Measurements from ENCODE around the gene DGAT2. TPM values are rescaled to one million over a fixed set of nuclear protein-coding genes. Genes with fewer than 3 reads are reported as not detected.

Gene DGAT2
- total RNA-seq, 1 experiment from 2014 or later: 6.5 TPM

DNA sequence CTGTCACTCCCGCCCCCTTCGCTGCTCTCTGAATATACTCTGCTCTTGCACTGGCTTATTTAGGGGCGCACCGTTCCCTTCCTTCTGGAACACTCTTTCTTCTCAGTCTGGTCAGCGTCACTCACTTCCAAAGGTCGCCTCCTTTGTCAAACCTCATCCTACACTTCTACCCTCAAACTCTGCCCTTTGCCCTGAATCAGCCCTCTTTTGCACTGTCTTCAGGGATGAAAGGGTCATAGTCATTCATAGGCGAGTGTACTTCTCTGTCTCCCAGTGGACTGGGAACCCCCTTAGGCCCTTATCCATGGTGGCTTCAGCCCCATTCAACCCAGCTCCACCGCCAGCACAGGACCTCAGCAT lies 35.5 kb upstream of the DGAT2 start:
- ChIA-PET POLR2A (ENCODE audit: unreplicated experiment) (no interaction called here), CTCF (no interaction called here)
- H3K4me3 ChIP-seq: no peak overlapping the region
- H3K9me2 ChIP-seq (ENCODE audit: insufficient read depth): no peaks in the 10 kb centered on the region
- no peaks in the 10 kb centered on the region for H3K9me3 ChIP-seq (ENCODE audit: insufficient read depth, low read depth)
- H3F3A ChIP-seq (ENCODE audit: insufficient read depth, low read depth): peaks cover 4% of the 10 kb centered on the region; the same call in 1 of the 2 replicates
- H3K4me1 ChIP-seq (replicated peaks; ENCODE audit: insufficient read depth): peaks cover 25% of the 10 kb centered on the region
- no peaks in the 10 kb centered on the region for H3K36me3 ChIP-seq (ENCODE audit: low read depth)
- no peaks in the 10 kb centered on the region for H3K27me3 ChIP-seq (ENCODE audit: insufficient read depth, low read depth)
- no peaks in the 10 kb centered on the region for H3K79me2 ChIP-seq (ENCODE audit: low read depth)
- no peak overlapping the region; the same call in 1 of the 2 replicates for H3K27ac ChIP-seq
- no peaks in the 10 kb centered on the region for H4K20me1 ChIP-seq (ENCODE audit: insufficient read depth)
- no peak overlapping the region; the same call in 1 of the 2 replicates for H3K4me2 ChIP-seq
- no peak for DNase-seq
- no peak overlapping the region for H2AFZ ChIP-seq
- TF ChIP-seq, protein P1, sequence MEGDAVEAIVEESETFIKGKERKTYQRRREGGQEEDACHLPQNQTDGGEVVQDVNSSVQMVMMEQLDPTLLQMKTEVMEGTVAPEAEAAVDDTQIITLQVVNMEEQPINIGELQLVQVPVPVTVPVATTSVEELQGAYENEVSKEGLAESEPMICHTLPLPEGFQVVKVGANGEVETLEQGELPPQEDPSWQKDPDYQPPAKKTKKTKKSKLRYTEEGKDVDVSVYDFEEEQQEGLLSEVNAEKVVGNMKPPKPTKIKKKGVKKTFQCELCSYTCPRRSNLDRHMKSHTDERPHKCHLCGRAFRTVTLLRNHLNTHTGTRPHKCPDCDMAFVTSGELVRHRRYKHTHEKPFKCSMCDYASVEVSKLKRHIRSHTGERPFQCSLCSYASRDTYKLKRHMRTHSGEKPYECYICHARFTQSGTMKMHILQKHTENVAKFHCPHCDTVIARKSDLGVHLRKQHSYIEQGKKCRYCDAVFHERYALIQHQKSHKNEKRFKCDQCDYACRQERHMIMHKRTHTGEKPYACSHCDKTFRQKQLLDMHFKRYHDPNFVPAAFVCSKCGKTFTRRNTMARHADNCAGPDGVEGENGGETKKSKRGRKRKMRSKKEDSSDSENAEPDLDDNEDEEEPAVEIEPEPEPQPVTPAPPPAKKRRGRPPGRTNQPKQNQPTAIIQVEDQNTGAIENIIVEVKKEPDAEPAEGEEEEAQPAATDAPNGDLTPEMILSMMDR (conservative IDR thresholded peaks at IDR 0.05): no peak
- no peak for TF ChIP-seq EZH2 (IDR thresholded peaks at IDR 0.05; ENCODE audit: low read depth)
- no TSS peak for BruUV-seq (replicated peaks)
- intact Hi-C loops (cut with micrococcal nuclease; ENCODE audit: unreplicated experiment): no loop called here

DNA sequence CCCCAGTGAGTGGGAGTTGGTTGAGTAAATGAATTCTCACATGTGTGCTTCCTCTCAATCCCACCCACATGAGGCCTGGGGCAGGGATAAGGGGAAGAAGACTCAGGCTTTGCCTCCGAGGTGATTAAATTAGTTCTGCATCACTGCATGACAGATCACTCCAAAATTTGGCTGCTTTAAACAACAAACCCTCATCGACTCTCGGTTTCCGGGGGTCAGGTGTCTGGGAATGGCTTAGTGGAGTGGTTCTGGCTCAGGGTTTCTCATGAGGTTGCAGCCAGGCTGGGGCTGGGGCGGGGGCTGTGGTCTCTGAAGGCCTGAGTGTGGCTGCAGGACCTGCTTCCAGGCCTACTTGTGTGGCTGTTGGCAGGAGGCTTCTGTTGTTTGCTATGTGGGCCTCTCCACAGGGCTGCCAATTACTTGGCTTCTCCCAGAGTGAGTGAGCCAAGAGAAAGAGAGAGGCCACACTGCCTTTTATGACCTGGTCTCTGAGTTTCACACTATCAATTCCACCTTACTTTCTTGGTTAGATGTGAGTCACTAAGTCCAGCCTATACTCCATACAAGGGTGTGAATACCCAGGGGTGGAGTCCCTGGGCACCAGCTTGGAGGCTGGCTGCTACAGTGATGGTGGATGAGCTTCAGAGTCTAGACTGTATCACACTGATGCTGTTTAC lies 35.0 kb upstream of the DGAT2 start:
- intact Hi-C loops (cut with micrococcal nuclease; ENCODE audit: unreplicated experiment): no loop called here
- Histone ChIP-seq H3K9me3 (ENCODE audit: insufficient read depth, low read depth) (no peaks in the 10 kb centered on the region), H3K27me3 (ENCODE audit: insufficient read depth, low read depth) (no peaks in the 10 kb centered on the region), H3F3A (ENCODE audit: insufficient read depth, low read depth) (peaks cover 4% of the 10 kb centered on the region; the same call in 1 of the 2 replicates), H3K4me3 (no peak overlapping the region), H2AFZ (no peak overlapping the region), H3K36me3 (ENCODE audit: low read depth) (no peaks in the 10 kb centered on the region), H3K4me1 (replicated peaks; ENCODE audit: insufficient read depth) (peaks cover 25% of the 10 kb centered on the region), H3K27ac (peak overlapping the region; percentile 24; the same call in 1 of the 2 replicates), H3K4me2 (peak overlapping the region; percentile 5; the same call in 1 of the 2 replicates), H3K79me2 (ENCODE audit: low read depth) (no peaks in the 10 kb centered on the region), H4K20me1 (ENCODE audit: insufficient read depth) (no peaks in the 10 kb centered on the region), H3K9me2 (ENCODE audit: insufficient read depth) (no peaks in the 10 kb centered on the region)
- ChIA-PET CTCF (no interaction called here), POLR2A (ENCODE audit: unreplicated experiment) (no interaction called here)
- no peak for TF ChIP-seq EZH2 (IDR thresholded peaks at IDR 0.05; ENCODE audit: low read depth)
- TF ChIP-seq, protein P1 (conservative IDR thresholded peaks at IDR 0.05): no peak
- DNase-seq: peak in 1 of 2 experiments; percentile 73
- BruUV-seq (replicated peaks): no TSS peak

DNA sequence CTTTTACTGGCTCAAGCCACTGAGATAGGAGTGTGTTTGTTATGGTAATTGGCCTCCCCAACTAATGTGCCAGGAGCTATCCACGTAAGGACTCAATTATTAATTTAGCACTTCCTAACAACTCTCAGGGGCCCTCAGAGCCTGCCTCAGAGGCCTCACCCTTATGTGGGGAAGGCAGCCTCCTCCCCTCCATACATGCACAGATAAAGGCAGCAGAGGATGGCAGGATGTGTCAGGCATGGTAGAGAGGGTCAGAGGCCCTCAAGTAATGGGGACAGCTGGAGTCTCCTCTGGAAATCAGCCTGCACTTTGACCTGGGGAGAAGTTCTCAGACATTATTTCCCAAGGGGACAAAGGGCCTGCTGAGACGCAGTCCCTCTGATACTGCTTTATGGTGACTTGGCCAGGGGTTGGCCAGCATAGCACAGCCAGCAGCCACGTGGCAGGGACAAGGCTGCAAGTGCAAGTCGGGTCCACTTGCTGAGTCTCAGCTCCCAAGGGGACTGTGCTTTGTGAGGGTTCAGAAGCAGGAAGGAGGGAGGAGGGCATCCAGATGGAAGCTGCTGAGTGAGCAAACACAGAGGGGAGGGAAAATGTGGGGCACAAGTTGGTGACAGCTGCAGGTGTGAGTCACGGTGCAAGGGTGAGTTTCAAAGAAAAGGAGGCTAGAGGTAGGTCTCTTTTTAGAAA lies 33.9 kb upstream of the DGAT2 start:
- DNase-seq: peak in 1 of 2 experiments; percentile 60
- no peaks in the 10 kb centered on the region for H3K79me2 ChIP-seq (ENCODE audit: low read depth)
- peak overlapping the region; percentile 37 for H3K4me2 ChIP-seq
- H4K20me1 ChIP-seq (ENCODE audit: insufficient read depth): no peaks in the 10 kb centered on the region
- no peak overlapping the region for H3K4me3 ChIP-seq
- POLR2A ChIA-PET (ENCODE audit: unreplicated experiment): no interaction called here
- BruUV-seq (replicated peaks): no TSS peak
- no peak overlapping the region for H3K27ac ChIP-seq
- H3K9me3 ChIP-seq (ENCODE audit: insufficient read depth, low read depth): no peaks in the 10 kb centered on the region
- no peak overlapping the region for H2AFZ ChIP-seq
- H3K9me2 ChIP-seq (ENCODE audit: insufficient read depth): no peaks in the 10 kb centered on the region
- peaks cover 4% of the 10 kb centered on the region; the same call in 1 of the 2 replicates for H3F3A ChIP-seq (ENCODE audit: insufficient read depth, low read depth)
- no peaks in the 10 kb centered on the region for H3K27me3 ChIP-seq (ENCODE audit: insufficient read depth, low read depth)
- H3K36me3 ChIP-seq (ENCODE audit: low read depth): no peaks in the 10 kb centered on the region
- TF ChIP-seq, protein P1 (conservative IDR thresholded peaks at IDR 0.05): no peak
- CTCF ChIA-PET: no interaction called here
- peaks cover 25% of the 10 kb centered on the region for H3K4me1 ChIP-seq (replicated peaks; ENCODE audit: insufficient read depth)
- intact Hi-C loops (cut with micrococcal nuclease; ENCODE audit: unreplicated experiment): no loop called here
